Endothelial cell of umbilical vein (primary cell): ENCODE measurements around the gene TRAPPC6A. TPM values are rescaled to one million over a fixed set of nuclear protein-coding genes. Genes with fewer than 3 reads are reported as not detected.

Experiments used
- BruUV-seq: library from RNA; stranded (reverse); fragments of 400-500 nt; replicated peaks from 2 replicates; lab custom pipeline; 2021; lab: Mats Ljungman, UMichigan
- CTCF ChIA-PET: fragments of 300-600, 350-600 bp; sonication (Branson Sonifier 250); formaldehyde crosslinking; loops from one replicate; lab custom pipeline; 2021; ENCODE audit warnings: antibody characterized with exemption, inconsistent platforms; lab: Charles Lee
- POLR2A ChIA-PET: fragments of 300-600, 350-600 bp; sonication (Branson Sonifier 250); formaldehyde crosslinking; loops from one replicate; lab custom pipeline; 2021; ENCODE audit warnings: antibody characterized with exemption, inconsistent platforms; lab: Charles Lee
- DNase-seq: peaks from one replicate; pipeline ENCODE4 v3.0.0-alpha.2; 2011; ENCODE audit warnings: low read depth, low spot score
- FAIRE-seq: peaks from 2 replicates; lab custom pipeline; 2011; peaks lifted over from hg19 to GRCh38; lab: Jason Lieb, UNC
- H2AFZ ChIP-seq: 2 replicates; pipeline ENCODE4 v1.6.0; 2012; ENCODE audit warnings: low read depth, low read length, control low read depth, inconsistent platforms
- H3K27ac ChIP-seq: 2 replicates; pipeline ENCODE4 v1.5.1; 2011; ENCODE audit warnings: low read depth, mild to moderate bottlenecking, control low read depth, low read length, moderate library complexity; ENCODE audit not compliant: insufficient read depth
- H3K27me3 ChIP-seq, 2 experiments: 2 replicates each; pipeline versions ENCODE4 v1.6.0 to v1.6.1; 2011; ENCODE audit warnings: low read length in 2 of 2, mixed read lengths in 1 of 2; ENCODE audit not compliant: control insufficient read depth in 2 of 2, insufficient read depth in 2 of 2
- H3K36me3 ChIP-seq, 2 experiments: 2 replicates in 1 of 2; 3 replicates in 1 of 2; pipeline ENCODE4 v1.5.1; 2011; ENCODE audit warnings: low read length in 2 of 2, mild to moderate bottlenecking in 1 of 2, moderate library complexity in 1 of 2; ENCODE audit not compliant: control insufficient read depth in 2 of 2, insufficient read depth in 2 of 2; ENCODE audit errors: extremely low read depth in 1 of 2
- H3K4me1 ChIP-seq: 3 replicates; pipeline ENCODE4 v1.5.1; 2011; ENCODE audit warnings: mild to moderate bottlenecking, low read length; ENCODE audit not compliant: control insufficient read depth, insufficient read depth; ENCODE audit errors: extremely low read depth
- H3K4me2 ChIP-seq: 2 replicates; pipeline ENCODE4 v1.6.1; 2011; ENCODE audit warnings: low read length, control low read depth, mixed read lengths; ENCODE audit not compliant: insufficient read depth
- H3K4me3 ChIP-seq, 3 experiments: fragments of 200-600 bp in 1 of 3; sonication (generic), shearing (Covaris generic) in 1 of 3; replicated peaks in 1 of 3; 2 replicates each; pipeline ENCODE4 v1.5.1; 2011 to 2016; ENCODE audit warnings: control low read depth in 3 of 3, low read length in 3 of 3, mild to moderate bottlenecking in 2 of 3, inconsistent platforms in 1 of 3, low read depth in 1 of 3, moderate library complexity in 1 of 3; ENCODE audit not compliant: insufficient read depth in 1 of 3
- H3K79me2 ChIP-seq: 2 replicates; pipeline ENCODE4 v1.6.0; 2012; ENCODE audit warnings: low read length, inconsistent platforms; ENCODE audit not compliant: control insufficient read depth, insufficient read depth
- H3K9ac ChIP-seq: replicated peaks from 2 replicates; pipeline ENCODE3; 2011; ENCODE audit warnings: low read length, control low read depth; ENCODE audit not compliant: insufficient read depth; ENCODE audit errors: extremely low read depth
- H3K9me1 ChIP-seq: replicated peaks from 3 replicates; pipeline ENCODE4 v1.6.0; 2011; ENCODE audit warnings: mild to moderate bottlenecking, low read length; ENCODE audit not compliant: control insufficient read depth, insufficient read depth; ENCODE audit errors: extremely low read depth
- H3K9me3 ChIP-seq: replicated peaks from 2 replicates; pipeline ENCODE4 v1.5.1; 2012; ENCODE audit warnings: low read length, inconsistent platforms; ENCODE audit not compliant: control insufficient read depth, insufficient read depth
- H4K20me1 ChIP-seq: replicated peaks from 2 replicates; pipeline ENCODE3; 2011; ENCODE audit warnings: mild to moderate bottlenecking, low read length; ENCODE audit not compliant: control insufficient read depth, insufficient read depth; ENCODE audit errors: extremely low read depth
- CTCF ChIP-seq, 2 donors: IDR thresholded peaks; 1 replicate in 1 of 2; 2 replicates in 1 of 2; pipeline ENCODE4 v1.5.1; 2011; ENCODE audit warnings: low read length in 2 of 2, mild to moderate bottlenecking in 2 of 2, moderate library complexity in 2 of 2, control low read depth in 1 of 2, inconsistent platforms in 1 of 2, low read depth in 1 of 2; ENCODE audit not compliant: insufficient read depth in 1 of 2; ENCODE audit errors: extremely low read depth in 1 of 2
- EZH2 ChIP-seq: IDR thresholded peaks from 2 replicates; pipeline ENCODE4 v1.6.1; 2012; ENCODE audit warnings: borderline replicate concordance, low read depth, mild to moderate bottlenecking, moderate library complexity, low read length, inconsistent platforms; ENCODE audit not compliant: severe bottlenecking
- FOS ChIP-seq: IDR thresholded peaks from 2 replicates; pipeline ENCODE4 v1.6.1; 2011; ENCODE audit warnings: mild to moderate bottlenecking, low read length, moderate library complexity, borderline replicate concordance; ENCODE audit not compliant: insufficient read depth
- GATA2 ChIP-seq: IDR thresholded peaks from 2 replicates; pipeline ENCODE4 v1.7.0; 2011; ENCODE audit warnings: low read depth, mild to moderate bottlenecking, moderate library complexity, mixed read lengths, low read length; ENCODE audit not compliant: insufficient read length, insufficient read depth
- JUN ChIP-seq: IDR thresholded peaks from 2 replicates; pipeline ENCODE4 v1.6.1; 2011; ENCODE audit warnings: borderline replicate concordance, low read depth; ENCODE audit not compliant: insufficient read length, insufficient read depth
- MAX ChIP-seq: IDR thresholded peaks from 2 replicates; pipeline ENCODE4 v1.6.1; 2011; ENCODE audit not compliant: insufficient read depth, insufficient read length
- MYC ChIP-seq: IDR thresholded peaks from one replicate; pipeline ENCODE4 v1.6.1; 2011; ENCODE audit warnings: mild to moderate bottlenecking, low read depth, low read length
- POLR2A ChIP-seq: IDR thresholded peaks from 2 replicates; pipeline ENCODE4 v1.6.1; 2012; ENCODE audit warnings: low read depth, mild to moderate bottlenecking, control low read depth, low read length
- POLR2AphosphoS5 ChIP-seq: IDR thresholded peaks from 2 replicates; pipeline ENCODE4 v1.6.1; 2012; ENCODE audit warnings: low read depth, mild to moderate bottlenecking, control low read depth, low read length, moderate library complexity; ENCODE audit not compliant: insufficient read depth
- dilution Hi-C: fragments of 300-500 bp; cut with MboI; formaldehyde crosslinking; loops from one replicate; pipeline ENCODE4 v1.15.0; 2019; ENCODE audit warnings: low sequenced_read_pairs; ENCODE audit not compliant: extremely low pct_ligation_motif_present
- intact Hi-C: fragments of 100-400 bp; cut with micrococcal nuclease; formaldehyde crosslinking; loops from one replicate; pipeline ENCODE4 v1.10.0; 2022
- polyA plus RNA-seq, 4 experiments: library from polyadenylated mRNA; depleted of rRNA in 3 of 4; stranded (reverse) in 3 of 4; unstranded in 1 of 4; fragments of >200 nt; gene quantifications; 2 replicates each; pipeline versions ENCODE4 v1.2.1 to v1.2.3, GENCODE V29; 2011 to 2012; ENCODE audit warnings: missing spikeins in 1 of 4
- total RNA-seq: library from RNA; stranded (reverse); gene quantifications from 2 replicates; pipeline ENCODE4 v1.2.3, GENCODE V29; 2021

TRAPPC6A gene
- total and polyA plus RNA-seq, 2 donors (not counting 3 experiments of a cell fraction or from before 2014, with no cell fraction given), result 18.1 to 45.4 TPM

- H3K36me3 ChIP-seq, result no peaks in the 10 kb centered on the region
- FAIRE-seq (no peak), DNase-seq (no peak)
- H3K27me3 ChIP-seq, result no peaks in the 10 kb centered on the region
- CTCF ChIA-PET, result no interaction called here
- intact Hi-C loops, result no loop called here
- BruUV-seq, result no TSS peak
- H3K79me2 ChIP-seq, result no peaks in the 10 kb centered on the region
- TF ChIP-seq GATA2, result no peak
- TF ChIP-seq POLR2A, result no peak
- no peak for TF ChIP-seq FOS
- no peak for TF ChIP-seq EZH2
- TF ChIP-seq MYC, result no peak
- no peak for TF ChIP-seq CTCF (IDR thresholded peaks at IDR 0.05; ENCODE audit: extremely low read depth in 1 of 2, insufficient read depth in 1 of 2, low read depth in 1 of 2, low read length in 2 of 2)
- TF ChIP-seq MAX, result no peak
- no peak for TF ChIP-seq JUN
- no peak for TF ChIP-seq POLR2AphosphoS5
- H2AFZ ChIP-seq, result no peak overlapping the region
- no peaks in the 10 kb centered on the region for H3K9me1 ChIP-seq
- peaks cover 5% of the 10 kb centered on the region for H3K4me1 ChIP-seq
- dilution Hi-C loops, result no loop called here
- H3K4me2 ChIP-seq, result no peak overlapping the region
- H3K27ac ChIP-seq, result no peak overlapping the region
- POLR2A ChIA-PET, result no interaction called here
- no peak overlapping the region for H3K4me3 ChIP-seq
- H4K20me1 ChIP-seq, result no peaks in the 10 kb centered on the region
- H3K9ac ChIP-seq, result no peak overlapping the region
- H3K9me3 ChIP-seq, result no peaks in the 10 kb centered on the region
Measured at GRCh38 chr19:45159210-45159970, 18.6 kb downstream of the TRAPPC6A start.
